Posterior cingulate gyrus (tissue), 11 donors: ENCODE measurements around the gene EIF3J.
"Not testable (repeated sequence)": the region's sequence is repeated elsewhere in the genome, so short reads cannot be mapped to it uniquely, and the experiment has no call there.

Source experiments
- DNase-seq, 10 donors: peaks; one replicate each; pipeline versions ENCODE4 v3.0.0 to v3.0.0-alpha.2; 2020 to 2021; ENCODE audit warnings: mixed read lengths in 3 of 10
- intact Hi-C: fragments of 100-400 bp; cut with DNase I; formaldehyde crosslinking; loops from one replicate; pipeline ENCODE4 v1.15.1; 2023

Gene EIF3J

DNA sequence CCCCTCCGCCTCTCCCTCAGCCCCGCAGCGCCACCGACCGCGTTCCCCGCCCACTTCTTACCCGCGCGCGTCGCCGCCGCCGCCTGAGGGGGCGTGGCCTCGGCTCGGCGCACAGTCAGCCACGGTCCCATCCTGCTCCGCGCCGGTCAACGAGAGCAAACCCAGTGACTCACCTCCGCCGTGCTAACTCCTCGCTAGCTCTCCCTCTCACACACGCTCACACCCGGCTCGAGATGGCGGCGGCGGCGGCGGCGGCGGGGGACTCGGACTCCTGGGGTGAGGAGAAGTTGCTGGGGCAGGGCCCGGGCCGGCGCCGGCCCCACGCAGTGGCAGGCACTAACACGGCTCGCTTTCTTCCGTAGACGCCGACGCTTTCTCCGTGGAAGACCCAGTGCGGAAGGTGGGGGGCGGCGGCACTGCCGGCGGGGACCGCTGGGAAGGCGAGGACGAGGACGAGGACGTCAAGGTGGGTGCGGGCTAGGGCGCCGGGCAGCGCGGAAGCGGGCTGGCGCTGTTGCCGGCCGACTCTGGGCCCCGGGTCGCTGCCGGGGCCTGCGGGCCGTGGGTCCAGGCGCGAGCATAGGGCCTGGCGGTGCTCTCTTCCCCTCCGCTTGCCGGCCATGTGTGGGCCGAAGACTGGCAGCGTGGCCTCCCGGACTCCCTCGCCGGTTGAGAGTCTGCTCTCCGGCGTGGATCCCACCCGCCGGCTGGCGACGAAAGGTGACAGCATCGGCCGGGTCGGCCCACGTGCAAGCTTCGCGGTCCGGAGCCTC, at the start of gene EIF3J:
EIF3J (plus strand) TSS at position 186 of the 773 bp plus-strand sequence; CDS start at position 234, 48 bp downstream.
- intact Hi-C loops: no loop called here
- DNase-seq: peak; percentile 88 to 99 (median 92)

DNA sequence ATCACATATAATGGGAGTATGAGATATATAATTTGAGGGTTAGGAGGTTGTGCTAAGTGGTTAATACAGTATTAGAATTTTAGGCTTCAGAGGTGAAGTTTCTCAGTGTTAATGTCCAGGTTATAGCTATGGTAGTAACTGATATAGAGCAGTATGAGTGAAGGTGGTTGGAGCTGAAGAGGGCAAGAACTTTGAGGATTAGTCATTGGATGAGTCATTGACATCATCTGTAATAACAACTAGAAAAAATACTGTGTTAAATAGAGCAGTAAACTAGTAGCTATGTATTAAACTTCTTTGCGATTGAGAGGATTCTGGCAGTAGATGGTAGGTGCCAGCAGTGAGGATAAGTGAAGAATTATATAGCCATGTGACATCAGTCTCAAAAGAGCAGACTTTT, 47.5 kb upstream of the EIF3J start:
- DNase-seq: no peak

DNA sequence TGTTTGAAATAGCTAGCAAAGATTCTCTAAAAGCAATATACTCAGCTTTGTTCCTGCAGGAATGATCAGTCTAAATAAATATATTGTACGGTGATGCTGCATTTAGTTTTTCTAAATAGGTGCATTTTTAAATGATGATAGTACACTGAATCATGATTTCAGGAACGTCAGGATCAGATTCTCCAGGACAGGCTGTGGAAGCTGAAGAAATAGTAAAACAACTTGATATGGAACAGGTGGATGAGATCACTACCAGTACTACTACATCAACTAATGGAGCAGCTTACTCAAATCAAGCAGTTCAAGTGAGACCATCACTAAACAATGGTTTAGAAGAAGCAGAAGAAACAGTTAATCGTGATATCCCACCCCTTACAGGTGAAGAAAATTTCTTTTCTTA, 46.3 kb upstream of the EIF3J start:
- DNase-seq: no peak
- intact Hi-C loops: no loop called here

More for the DNA sequence above, 47.5 kb upstream of the EIF3J start:
- intact Hi-C loops: no loop called here

DNA sequence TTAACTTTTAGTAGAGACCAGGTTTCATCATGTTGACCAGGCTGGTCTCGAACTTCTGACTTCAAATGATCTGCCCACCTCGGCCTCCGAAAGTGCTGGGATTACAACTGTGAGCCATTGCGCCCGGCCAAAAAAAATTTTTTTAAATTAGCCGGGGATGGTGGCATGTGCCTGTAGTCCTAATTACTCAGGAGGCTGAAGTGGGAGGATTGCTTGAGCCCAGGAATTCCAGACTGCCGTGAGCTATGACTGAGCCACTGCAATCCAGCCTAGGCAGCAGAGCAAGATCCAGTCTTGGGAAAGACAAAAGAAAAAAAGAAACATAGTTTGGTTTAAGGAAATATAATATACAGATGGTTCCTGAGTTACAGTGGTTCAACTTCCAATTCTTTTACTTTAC, 44.9 kb upstream of the EIF3J start:
- intact Hi-C loops: no loop called here
- no peak for DNase-seq

GRCh38 chr15:44492672-44493071, 44.3 kb upstream of the EIF3J start:
- intact Hi-C loops: no loop called here
- no peak for DNase-seq

GRCh38 chr15:44495562-44495961, 41.4 kb upstream of the EIF3J start:
- intact Hi-C loops: no loop called here
- no peak for DNase-seq

GRCh38 chr15:44500555-44500954, 36.4 kb upstream of the EIF3J start:
- intact Hi-C loops: loop anchor here (10.0 kb wide), 1 partner anchor 206 kb away; no protein-coding TSS in a partner anchor
- DNase-seq: no peak

GRCh38 chr15:44501768-44502366, 35.1 kb upstream of the EIF3J start:
- DNase-seq: no peak

DNA sequence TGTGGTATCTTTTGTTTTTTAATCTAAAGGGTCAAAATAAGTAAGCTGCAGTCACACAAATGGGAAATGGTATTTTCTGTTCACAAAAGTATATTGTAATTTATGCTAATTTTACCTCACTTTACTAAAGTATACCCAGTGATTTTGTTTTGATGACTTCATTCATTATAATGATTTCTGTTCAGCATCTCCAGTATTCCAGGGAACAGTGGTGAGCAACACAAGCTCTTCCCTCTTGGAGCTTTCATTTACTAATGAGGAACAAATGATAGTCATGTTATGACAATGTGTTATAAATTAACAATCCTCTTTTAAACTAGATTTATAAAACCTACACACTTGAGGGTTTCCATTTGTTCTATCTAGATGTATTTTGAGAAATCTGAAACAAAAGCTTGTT, 20.5 kb upstream of the EIF3J start:
- DNase-seq: no peak
- intact Hi-C loops: loop anchor here (10.0 kb wide), 1 partner anchor 72 kb away; no protein-coding TSS in a partner anchor

More at GRCh38 chr15:44501768-44502366, 35.1 kb upstream of the EIF3J start:
- intact Hi-C loops: loop anchor here (1.0 to 10.0 kb wide), 2 partner anchors 207 to 283 kb away; no protein-coding TSS in a partner anchor

DNA sequence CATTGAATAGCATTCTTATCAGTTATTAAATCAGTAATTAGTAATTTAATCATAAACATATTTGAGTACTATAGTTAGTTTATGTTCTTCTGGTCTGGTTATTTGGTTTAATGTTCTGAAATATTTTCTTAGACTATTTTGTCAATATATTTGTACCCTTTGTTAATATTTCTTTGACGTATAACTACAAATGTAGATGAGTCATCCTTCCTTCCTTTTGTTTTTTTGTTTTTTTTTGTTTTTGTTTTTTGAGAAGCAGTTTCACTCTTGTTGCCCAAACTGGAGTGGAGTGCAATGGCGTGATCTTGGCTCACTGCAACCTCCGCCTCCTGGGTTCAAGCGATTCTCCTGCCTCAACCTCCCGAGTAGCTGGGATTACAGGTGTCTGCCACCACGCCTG, 17.4 kb upstream of the EIF3J start:
- no peak for DNase-seq
- intact Hi-C loops: loop anchor here (10.0 kb wide), 1 partner anchor 75 kb away; no protein-coding TSS in a partner anchor

GRCh38 chr15:44525018-44525417, 11.9 kb upstream of the EIF3J start:
- intact Hi-C loops: no loop called here

GRCh38 chr15:44527241-44527640, 9.7 kb upstream of the EIF3J start:
- intact Hi-C loops: no loop called here
- DNase-seq: no peak

More at GRCh38 chr15:44525018-44525417, 11.9 kb upstream of the EIF3J start:
- no peak for DNase-seq

DNA sequence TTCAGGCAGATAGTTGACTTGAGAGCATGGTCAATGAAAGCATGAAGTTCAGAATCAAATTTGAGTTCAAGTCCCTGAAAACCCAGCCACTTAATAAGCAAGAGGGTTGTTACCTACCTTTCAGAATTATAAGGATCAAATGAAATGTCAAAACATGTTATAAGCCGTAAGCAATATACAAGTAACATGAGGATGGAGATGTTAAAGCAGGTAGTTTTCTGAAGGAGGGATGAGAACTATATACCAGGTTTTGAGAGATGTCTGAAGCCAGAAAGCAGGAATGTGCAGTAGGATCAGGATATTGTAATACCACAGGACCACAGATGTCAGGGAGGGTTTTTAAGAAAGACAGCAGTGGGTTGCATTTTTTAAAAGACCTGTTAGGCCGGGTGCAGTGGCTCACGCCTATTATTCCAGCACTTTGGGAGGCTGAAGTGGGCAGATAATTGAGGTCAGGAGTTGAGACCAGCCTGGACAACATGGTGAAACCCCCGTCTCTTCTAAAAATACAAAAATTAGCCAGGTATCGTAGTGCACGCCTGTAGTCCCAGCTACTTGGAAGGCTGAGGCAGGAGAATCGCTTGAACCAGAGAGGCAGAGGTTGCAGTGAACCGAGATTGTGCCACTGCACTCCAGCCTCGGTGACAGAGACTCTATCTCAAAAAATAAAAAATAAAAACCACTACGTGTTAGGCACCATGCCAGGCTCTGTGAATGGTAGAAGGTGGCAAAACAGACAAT, 6.9 kb upstream of the EIF3J start:
- intact Hi-C loops: no loop called here
- DNase-seq: no peak

- no peak for DNase-seq
- intact Hi-C loops: no loop called here
These were observed 6.3 kb upstream of the EIF3J start for GRCh38 chr15:44530653-44531052.

GRCh38 chr15:44532275-44532674, 4.7 kb upstream of the EIF3J start:
- intact Hi-C loops, DNase-seq: not testable (repeated sequence)

- DNase-seq: no peak
- intact Hi-C loops: no loop called here
These were observed 4.3 kb upstream of the EIF3J start for GRCh38 chr15:44532689-44533088.

- intact Hi-C loops: no loop called here
- no peak for DNase-seq
These were observed 1.9 kb upstream of the EIF3J start for GRCh38 chr15:44535092-44535491.

- peak in 2 of 10 donors; percentile 11 to 14 for DNase-seq
- intact Hi-C loops: no loop called here
These were observed 1.2 kb upstream of the EIF3J start for GRCh38 chr15:44535523-44536301.

- DNase-seq: peak in 9 of 10 donors; percentile 71 to 98 (median 83)
- intact Hi-C loops: no loop called here
These were observed 515 bp upstream of the EIF3J start for GRCh38 chr15:44536302-44536961.
